Measurements from ENCODE around the gene HMX2.
"Not testable (repeated sequence)": the region's sequence is repeated elsewhere in the genome, so short reads cannot be mapped to it uniquely, and the experiment has no call there.

The HMX2 gene

GRCh38 chr10:123153486-123154091 lies 5.7 kb downstream of the HMX2 start:
- no peak for DNase-seq

- peak; percentile 98 to 99 for DNase-seq
Observed at GRCh38 chr10:123154092-123154710, 6.3 kb downstream of the HMX2 start, which contains the start of gene BUB3. TSS of gene BUB3 (plus strand) at chr10:123154402. CDS start at chr10:123154918, 516 bp downstream.

- DNase-seq: peak; percentile 17 to 47
Observed at GRCh38 chr10:123154711-123155505, 7.0 kb downstream of the HMX2 start.

GRCh38 chr10:123156078-123156477 lies 8.1 kb downstream of the HMX2 start:
- DNase-seq: no peak

- DNase-seq: no peak
Observed at GRCh38 chr10:123157210-123157609, 9.3 kb downstream of the HMX2 start.

- DNase-seq: no peak
Observed at GRCh38 chr10:123158682-123159081, 10.7 kb downstream of the HMX2 start.

- no peak for DNase-seq
Observed at GRCh38 chr10:123160311-123160980, 12.5 kb downstream of the HMX2 start.

GRCh38 chr10:123164319-123164718 lies 16.4 kb downstream of the HMX2 start:
- no peak for DNase-seq

GRCh38 chr10:123165445-123166072 lies 17.6 kb downstream of the HMX2 start:
- DNase-seq: no peak

GRCh38 chr10:123166618-123167017 lies 18.7 kb downstream of the HMX2 start:
- DNase-seq: no peak

- no peak for DNase-seq
Observed at GRCh38 chr10:123170961-123171360, 23.0 kb downstream of the HMX2 start.

- DNase-seq: not testable (repeated sequence)
Observed at GRCh38 chr10:123171616-123172015, 23.7 kb downstream of the HMX2 start.

GRCh38 chr10:123175389-123176387 lies 27.8 kb downstream of the HMX2 start:
- no peak for DNase-seq

GRCh38 chr10:123178390-123178789 lies 30.5 kb downstream of the HMX2 start:
- DNase-seq: not testable (repeated sequence)

GRCh38 chr10:123180101-123181090 lies 32.5 kb downstream of the HMX2 start:
- no peak for DNase-seq

GRCh38 chr10:123183724-123184123 lies 35.8 kb downstream of the HMX2 start:
- no peak for DNase-seq

GRCh38 chr10:123187781-123188180 lies 39.8 kb downstream of the HMX2 start:
- DNase-seq: no peak

- DNase-seq: no peak
Observed at GRCh38 chr10:123191886-123192285, 44.0 kb downstream of the HMX2 start.

- DNase-seq: no peak
Observed at GRCh38 chr10:123194056-123194455, 46.1 kb downstream of the HMX2 start.

Measured in SHP77 (cell line).